Kidney (tissue), 14 donors: ENCODE results near the gene VPS9D1. TPM values are rescaled to one million over a fixed set of nuclear protein-coding genes. Genes with fewer than 3 reads are reported as not detected.

Experiments
- DNase-seq, 5 donors: peaks; one replicate each; pipeline ENCODE4 v3.0.0-alpha.2; 2013 to 2020
- FAIRE-seq: peaks from 2 replicates; lab custom pipeline; 2012; peaks lifted over from hg19 to GRCh38; lab: Jason Lieb, UNC
- H3K27ac ChIP-seq, 2 donors: one replicate each; pipeline ENCODE4 v1.7.0; 2013; ENCODE audit warnings: low read depth in 2 of 2, low read length in 2 of 2, inconsistent platforms in 1 of 2
- H3K27me3 ChIP-seq: one replicate; pipeline ENCODE4 v1.7.1; 2013; ENCODE audit warnings: low read length, inconsistent platforms; ENCODE audit not compliant: control insufficient read depth, insufficient read depth
- H3K36me3 ChIP-seq, 3 donors: one replicate each; pipeline versions ENCODE4 v1.7.0 to v1.7.1; 2013; ENCODE audit warnings: low read length in 3 of 3, control low read depth in 1 of 3, inconsistent platforms in 1 of 3; ENCODE audit not compliant: insufficient read depth in 3 of 3, control insufficient read depth in 2 of 3
- H3K4me1 ChIP-seq, 3 donors: one replicate each; pipeline versions ENCODE4 v1.7.0 to v1.7.1; 2013; ENCODE audit warnings: low read length in 3 of 3, inconsistent platforms in 1 of 3, low read depth in 1 of 3; ENCODE audit not compliant: control insufficient read depth in 2 of 3, insufficient read depth in 2 of 3
- H3K4me3 ChIP-seq, 3 donors: one replicate each; pipeline versions ENCODE4 v1.7.0 to v1.8.1; 2013; ENCODE audit warnings: low read length in 3 of 3, control low read depth in 1 of 3, inconsistent platforms in 1 of 3
- H3K9ac ChIP-seq, 3 donors: one replicate each; pipeline versions ENCODE4 v1.7.0 to v1.7.1; 2013; ENCODE audit warnings: low read length in 3 of 3, control low read depth in 1 of 3, inconsistent platforms in 1 of 3
- H3K9me3 ChIP-seq, 3 donors: one replicate each; pipeline versions ENCODE4 v1.7.0 to v1.7.1; 2013; ENCODE audit warnings: low read length in 3 of 3, control low read depth in 1 of 3, inconsistent platforms in 1 of 3; ENCODE audit not compliant: control insufficient read depth in 2 of 3, insufficient read depth in 1 of 3
- intact Hi-C: fragments of 100-400 bp; cut with DNase I; formaldehyde crosslinking; loops from one replicate; pipeline ENCODE4 v1.11.1; 2022
- polyA plus RNA-seq: library from polyadenylated mRNA; stranded (reverse); fragments of 350-450 nt; fragmentation: Illumina TruSeq; extraction: RNeasy Lipid Tissue Mini Kit (QIAGEN cat#74804); gene quantifications from one replicate; pipeline ENCODE4 v1.2.3, GENCODE V29; 2014; ENCODE audit warnings: low read depth, low replicate concordance; ENCODE audit not compliant: insufficient read depth
- total RNA-seq: library from RNA; stranded (reverse); fragmentation: NEBNext Ultra II Directional; extraction: Animal tissue kit (Norgen Biotek cat#: 25700); gene quantifications from one replicate; pipeline ENCODE4 v1.2.1, GENCODE V29; 2021
- TF ChIP-seq, protein P1 (sequence below): IDR thresholded peaks from 3 replicates; pipeline ENCODE4 v1.5.1; 2012; ENCODE audit warnings: mild to moderate bottlenecking, moderate library complexity, borderline replicate concordance; ENCODE audit not compliant: insufficient read depth; ENCODE audit errors: extremely low read depth
- donor health status: control.
- donor health status: control.
- donor health status: control.
- donor health status: control.
- donor health status: control.
- donor health status: DM: yes; HTN: yes; CAD: no.
- donor health status: Normal renal cell carcinoma (clear cell type).

VPS9D1 gene
- total and polyA plus RNA-seq, 2 donors from 2014 or later, result 18.3 to 24.4 TPM

GRCh38 chr16:89717688-89718505 lies 2.8 kb downstream of the VPS9D1 start:
- FAIRE-seq (no peak), DNase-seq (peak in 2 of 5 donors; percentile 38 to 77)
- Histone ChIP-seq H3K9ac (no peak overlapping the region), H3K27ac (no peak overlapping the region), H3K36me3 (peaks cover 0 to under 1% (median 0%) of the 10 kb centered on the region in 3 donors), H3K9me3 (no peaks in the 10 kb centered on the region), H3K4me3 (no peak overlapping the region), H3K4me1 (peaks cover 0 to 13% (median 4%) of the 10 kb centered on the region in 3 donors), H3K27me3 (no peaks in the 10 kb centered on the region)
- TF ChIP-seq, protein P1, sequence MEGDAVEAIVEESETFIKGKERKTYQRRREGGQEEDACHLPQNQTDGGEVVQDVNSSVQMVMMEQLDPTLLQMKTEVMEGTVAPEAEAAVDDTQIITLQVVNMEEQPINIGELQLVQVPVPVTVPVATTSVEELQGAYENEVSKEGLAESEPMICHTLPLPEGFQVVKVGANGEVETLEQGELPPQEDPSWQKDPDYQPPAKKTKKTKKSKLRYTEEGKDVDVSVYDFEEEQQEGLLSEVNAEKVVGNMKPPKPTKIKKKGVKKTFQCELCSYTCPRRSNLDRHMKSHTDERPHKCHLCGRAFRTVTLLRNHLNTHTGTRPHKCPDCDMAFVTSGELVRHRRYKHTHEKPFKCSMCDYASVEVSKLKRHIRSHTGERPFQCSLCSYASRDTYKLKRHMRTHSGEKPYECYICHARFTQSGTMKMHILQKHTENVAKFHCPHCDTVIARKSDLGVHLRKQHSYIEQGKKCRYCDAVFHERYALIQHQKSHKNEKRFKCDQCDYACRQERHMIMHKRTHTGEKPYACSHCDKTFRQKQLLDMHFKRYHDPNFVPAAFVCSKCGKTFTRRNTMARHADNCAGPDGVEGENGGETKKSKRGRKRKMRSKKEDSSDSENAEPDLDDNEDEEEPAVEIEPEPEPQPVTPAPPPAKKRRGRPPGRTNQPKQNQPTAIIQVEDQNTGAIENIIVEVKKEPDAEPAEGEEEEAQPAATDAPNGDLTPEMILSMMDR, result no peak
- intact Hi-C loops, result no loop called here

GRCh38 chr16:89716916-89717687 lies 3.6 kb downstream of the VPS9D1 start:
- TF ChIP-seq, protein P1, result no peak
- Histone ChIP-seq H3K4me1 (peaks cover 0 to 6% (median 0%) of the 10 kb centered on the region in 3 donors), H3K27me3 (no peaks in the 10 kb centered on the region), H3K27ac (no peak overlapping the region), H3K4me3 (no peak overlapping the region), H3K9ac (no peak overlapping the region), H3K36me3 (no peaks in the 10 kb centered on the region), H3K9me3 (no peaks in the 10 kb centered on the region)
- intact Hi-C loops, result no loop called here
- peak in 1 of 5 donors; percentile 55 for DNase-seq
- no peak for FAIRE-seq

GRCh38 chr16:89716493-89716892 lies 4.2 kb downstream of the VPS9D1 start:
- FAIRE-seq, result no peak
- intact Hi-C loops, result no loop called here
- Histone ChIP-seq H3K36me3 (no peaks in the 10 kb centered on the region), H3K27me3 (no peaks in the 10 kb centered on the region), H3K9ac (no peak overlapping the region), H3K27ac (no peak overlapping the region), H3K9me3 (no peaks in the 10 kb centered on the region), H3K4me3 (no peak overlapping the region), H3K4me1 (peaks cover 0 to 6% (median 0%) of the 10 kb centered on the region in 3 donors)
- TF ChIP-seq, protein P1, result no peak
- DNase-seq, result peak in 1 of 5 donors; percentile 43
